Thyroid gland (tissue), 4 donors: ENCODE data around the gene PPFIA3. TPM values are rescaled to one million over a fixed set of nuclear protein-coding genes. Genes with fewer than 3 reads are reported as not detected.
"Not testable (repeated sequence)": the region's sequence is repeated elsewhere in the genome, so short reads cannot be mapped to it uniquely, and the experiment has no call there.

Experiments
- DNase-seq, 2 donors: peaks; one replicate each; pipeline ENCODE4 v3.0.0-alpha.2; 2019
- H3K27ac ChIP-seq, 3 donors: fragments of 200-600 bp; sonication (generic); 1 replicate in 2 of 3; 2 replicates in 1 of 3; pipeline ENCODE4 v1.5.1; 2016 to 2019; ENCODE audit warnings: mild to moderate bottlenecking in 1 of 3, moderate library complexity in 1 of 3
- H3K27me3 ChIP-seq: fragments of 200-600 bp; sonication (generic); one replicate; pipeline ENCODE4 v1.5.1; 2019
- H3K36me3 ChIP-seq, 2 donors: fragments of 200-600 bp; sonication (generic); one replicate each; pipeline ENCODE4 v1.5.1; 2016 to 2019
- H3K4me1 ChIP-seq, 2 donors: fragments of 200-600 bp; sonication (generic); one replicate each; pipeline ENCODE4 v1.5.1; 2017 to 2019
- H3K4me3 ChIP-seq, 3 donors: fragments of 200-600 bp; sonication (generic); replicated peaks in 1 of 3; 1 replicate in 2 of 3; 2 replicates in 1 of 3; pipeline ENCODE4 v1.5.1; 2016; ENCODE audit warnings: mild to moderate bottlenecking in 1 of 3
- H3K9me3 ChIP-seq: fragments of 200-600 bp; sonication (generic); one replicate; pipeline ENCODE4 v1.5.1; 2017
- CTCF ChIP-seq, 6 experiments: fragments of 200-600 bp in 3 of 6; fragments of 450-650 bp in 3 of 6; sonication (generic) in 3 of 6; IDR thresholded peaks; one replicate each; pipeline ENCODE4 v1.5.1; 2016 to 2019; ENCODE audit warnings: antibody characterized with exemption in 6 of 6, mild to moderate bottlenecking in 2 of 6, inconsistent platforms in 1 of 6, moderate library complexity in 1 of 6
- POLR2A ChIP-seq, 2 donors: fragments of 450-650 bp; IDR thresholded peaks; one replicate each; pipeline ENCODE4 v1.6.1; 2017; ENCODE audit warnings: antibody characterized with exemption in 2 of 2, mild to moderate bottlenecking in 2 of 2, moderate library complexity in 1 of 2
- WGBS, 2 donors: methylation state at CpG; one replicate each; pipeline ENCODE4 v1.1.5; 2017; 5-methylcytosine and 5-hydroxymethylcytosine counted together
- intact Hi-C: fragments of 100-400 bp; cut with DNase I; formaldehyde crosslinking; loops from one replicate; pipeline ENCODE4 v1.15.1; 2023
- total RNA-seq, 4 donors: library from RNA; depleted of rRNA; stranded (reverse); fragments of >200 nt; gene quantifications; one replicate each; pipeline ENCODE4 v1.2.3, GENCODE V29; 2016

PPFIA3 gene
- total RNA-seq, 4 donors from 2014 or later: 4.6 to 7.4 (median 5.3) TPM

- no peaks in the 10 kb centered on the region for H3K27me3 ChIP-seq
- DNase-seq: no peak
- H3K36me3 ChIP-seq: no peaks in the 10 kb centered on the region
- peaks cover 12 to 13% of the 10 kb centered on the region in 2 donors for H3K4me1 ChIP-seq
- no peak overlapping the region for H3K27ac ChIP-seq
- no peaks in the 10 kb centered on the region for H3K9me3 ChIP-seq
- 30 to 43% methylated on average over 15 to 19 of the region's 23 CpGs for WGBS, 2 donors
- no peak for TF ChIP-seq CTCF (IDR thresholded peaks at IDR 0.05)
- no peak for TF ChIP-seq POLR2A (IDR thresholded peaks at IDR 0.05)
- no peak overlapping the region for H3K4me3 ChIP-seq
- intact Hi-C loops: no loop called here
These were observed 5.8 kb downstream of the PPFIA3 start for GRCh38 chr19:49125025-49125731.

- no peak for DNase-seq
- peaks cover 10 to 12% of the 10 kb centered on the region in 2 donors for H3K4me1 ChIP-seq
- TF ChIP-seq CTCF (IDR thresholded peaks at IDR 0.05): no peak
- no peak overlapping the region for H3K4me3 ChIP-seq
- intact Hi-C loops: no loop called here
- H3K27me3 ChIP-seq: no peaks in the 10 kb centered on the region
- H3K27ac ChIP-seq: no peak overlapping the region
- 71 to 95% methylated on average over 4 of the region's 4 CpGs for WGBS, 2 donors
- no peaks in the 10 kb centered on the region for H3K9me3 ChIP-seq
- no peaks in the 10 kb centered on the region for H3K36me3 ChIP-seq
These were observed 7.2 kb downstream of the PPFIA3 start for GRCh38 chr19:49126575-49126974.

- WGBS, 2 donors: 89% methylated on average over 12 of the region's 12 CpGs
- DNase-seq, H3K9me3 ChIP-seq, H3K36me3 ChIP-seq, H3K27me3 ChIP-seq, intact Hi-C loops, H3K27ac ChIP-seq, H3K4me3 ChIP-seq: not testable (repeated sequence)
- H3K4me1 ChIP-seq: peaks cover 10 to 12% of the 10 kb centered on the region in 2 donors
These were observed 7.9 kb downstream of the PPFIA3 start for GRCh38 chr19:49127225-49127624.

- Histone ChIP-seq H3K4me1 (peaks cover 10 to 12% of the 10 kb centered on the region in 2 donors), H3K27ac (peak overlapping the region in 2 of 3 donors; percentile 18 to 46), H3K9me3 (no peaks in the 10 kb centered on the region), H3K36me3 (no peaks in the 10 kb centered on the region), H3K27me3 (no peaks in the 10 kb centered on the region), H3K4me3 (no peak overlapping the region)
- 5 to 6% methylated on average over 34 to 36 of the region's 63 CpGs for WGBS, 2 donors
- peak; percentile 95 to 97 for DNase-seq
- intact Hi-C loops: no loop called here
- TF ChIP-seq CTCF (IDR thresholded peaks at IDR 0.05) (peak in 3 of 6 experiments; percentile 13 to 32 (median 25)), POLR2A (IDR thresholded peaks at IDR 0.05) (peak in 1 of 2 donors; percentile 33)
These were observed 8.6 kb downstream of the PPFIA3 start for GRCh38 chr19:49127674-49128544.

- intact Hi-C loops: no loop called here
- no peak for DNase-seq
- Histone ChIP-seq H3K36me3 (no peaks in the 10 kb centered on the region), H3K4me3 (no peak overlapping the region), H3K27ac (no peak overlapping the region), H3K27me3 (no peaks in the 10 kb centered on the region), H3K9me3 (no peaks in the 10 kb centered on the region), H3K4me1 (peaks cover 12 to 19% of the 10 kb centered on the region in 2 donors)
- no peak for TF ChIP-seq CTCF (IDR thresholded peaks at IDR 0.05)
- TF ChIP-seq POLR2A (IDR thresholded peaks at IDR 0.05): no peak
- WGBS, 2 donors: 59 to 70% methylated on average over 15 of the region's 15 CpGs
These were observed 9.3 kb downstream of the PPFIA3 start for GRCh38 chr19:49128545-49129237.
